MM.1S (cell line): ENCODE results near the gene CHSY1.

Source experiments
- CTCF ChIP-seq: fragments of 300-600 bp; sonication (generic); IDR thresholded peaks from 2 replicates; pipeline ENCODE4 v1.5.1; 2016; ENCODE audit warnings: antibody characterized with exemption, low read length, mixed read lengths
- EZH2 ChIP-seq: fragments of 300-600 bp; sonication (generic); optimal IDR thresholded peaks from 2 replicates; pipeline ENCODE3; 2017; ENCODE audit warnings: low read depth, mild to moderate bottlenecking, antibody characterized with exemption, low read length, mixed read lengths
- EZH2phosphoT487 ChIP-seq: fragments of 300-600 bp; sonication (generic); IDR thresholded peaks from 2 replicates; pipeline ENCODE4 v1.6.1; 2018; ENCODE audit warnings: antibody characterized with exemption, low read length

- TF ChIP-seq CTCF = no peak
- TF ChIP-seq EZH2 = no peak
- no peak for TF ChIP-seq EZH2phosphoT487
Measured at GRCh38 chr15:101228313-101228712, 23.5 kb downstream of the CHSY1 start.
